ENCODE measurements around the gene HJURP. TPM values are rescaled to one million over a fixed set of nuclear protein-coding genes. Genes with fewer than 3 reads are reported as not detected.
A peak's percentile ranks its signal among the peaks of the same experiment; 100 is the strongest.

Gene HJURP
- total RNA-seq, 5 donors from 2014 or later (not counting 1 experiment from before 2014, with no cell fraction given), result 0.33 to 1.7 (median 1.1) TPM

GRCh38 chr2:233803994-233804393, 50.3 kb downstream of the HJURP start:
- Mint-ChIP-seq H3K4me1 (no peaks in the 10 kb centered on the region), H3K36me3 (no peaks in the 10 kb centered on the region), H3K27me3 (peaks cover 9 to 24% of the 10 kb centered on the region in 2 donors), H3K9me3 (peaks cover 0 to 5% (median 0%) of the 10 kb centered on the region in 3 donors), H3K27ac (no peak overlapping the region), H3K4me3 (no peak overlapping the region)
- Histone ChIP-seq H3K4me1 (ENCODE audit: control insufficient read depth in 1 of 2, extremely low read depth in 1 of 2, insufficient read depth in 2 of 2, low read length in 2 of 2) (no peaks in the 10 kb centered on the region), H3K4me3 (ENCODE audit: control insufficient read depth in 1 of 2, extremely low read depth in 1 of 2, low read length in 1 of 2) (no peak overlapping the region), H3K27ac (ENCODE audit: low read length) (no peak overlapping the region), H3K27me3 (replicated peaks in 1 of 2; ENCODE audit: control insufficient read depth in 2 of 2, extremely low read depth in 1 of 2, insufficient read depth in 2 of 2, low read length in 1 of 2) (peaks cover 0 to 48% of the 10 kb centered on the region in 2 experiments), H3K9me3 (no peaks in the 10 kb centered on the region), H3K36me3 (ENCODE audit: control insufficient read depth in 2 of 2, extremely low read depth in 1 of 2, insufficient read depth in 1 of 2, low read length in 1 of 2) (no peaks in the 10 kb centered on the region)
- peak in 1 of 35 experiments; percentile 0 for DNase-seq
- 61% methylated on average over 8 of the region's 8 CpGs for WGBS (ENCODE audit: insufficient coverage)
- no peak for ATAC-seq (replicated peaks in 1 of 4)
- ChIA-PET CTCF (no interaction called here), POLR2A (no interaction called here)

- Histone ChIP-seq H3K4me1 (ENCODE audit: control insufficient read depth in 1 of 2, extremely low read depth in 1 of 2, insufficient read depth in 2 of 2, low read length in 2 of 2) (no peaks in the 10 kb centered on the region), H3K9me3 (no peaks in the 10 kb centered on the region), H3K27ac (ENCODE audit: low read length) (no peak overlapping the region), H3K4me3 (ENCODE audit: control insufficient read depth in 1 of 2, extremely low read depth in 1 of 2, low read length in 1 of 2) (no peak overlapping the region), H3K36me3 (ENCODE audit: control insufficient read depth in 2 of 2, extremely low read depth in 1 of 2, insufficient read depth in 1 of 2, low read length in 1 of 2) (no peaks in the 10 kb centered on the region), H3K27me3 (replicated peaks in 1 of 2; ENCODE audit: control insufficient read depth in 2 of 2, extremely low read depth in 1 of 2, insufficient read depth in 2 of 2, low read length in 1 of 2) (peaks cover 0 to 47% of the 10 kb centered on the region in 2 experiments)
- Mint-ChIP-seq H3K27ac (no peak overlapping the region), H3K9me3 (peaks cover 0 to 5% (median 0%) of the 10 kb centered on the region in 3 donors), H3K4me1 (no peaks in the 10 kb centered on the region), H3K4me3 (no peak overlapping the region), H3K27me3 (peaks cover 9 to 20% of the 10 kb centered on the region in 2 donors), H3K36me3 (no peaks in the 10 kb centered on the region)
- ATAC-seq (replicated peaks in 1 of 4) (no peak), DNase-seq (no peak)
- WGBS (ENCODE audit: insufficient coverage), result 83% methylated on average over 1 of the region's 2 CpGs
- ChIA-PET CTCF (no interaction called here), POLR2A (no interaction called here)
Measured at GRCh38 chr2:233803292-233803911, 50.9 kb downstream of the HJURP start.

- peaks cover 9 to 22% of the 10 kb centered on the region in 2 donors for H3K27me3 Mint-ChIP-seq
- no peak overlapping the region for H3K27ac Mint-ChIP-seq
- H3K27me3 ChIP-seq (replicated peaks in 1 of 2; ENCODE audit: control insufficient read depth in 2 of 2, extremely low read depth in 1 of 2, insufficient read depth in 2 of 2, low read length in 1 of 2), result peaks cover 0 to 36% of the 10 kb centered on the region in 2 experiments
- H3K4me1 ChIP-seq (ENCODE audit: control insufficient read depth in 1 of 2, extremely low read depth in 1 of 2, insufficient read depth in 2 of 2, low read length in 2 of 2), result no peaks in the 10 kb centered on the region
- no peak for ATAC-seq (replicated peaks in 1 of 4)
- no peaks in the 10 kb centered on the region for H3K4me1 Mint-ChIP-seq
- H3K27ac ChIP-seq (ENCODE audit: low read length), result no peak overlapping the region
- no peak overlapping the region for H3K4me3 Mint-ChIP-seq
- ChIA-PET POLR2A (no interaction called here), CTCF (no interaction called here)
- no peaks in the 10 kb centered on the region for H3K36me3 Mint-ChIP-seq
- no peak overlapping the region for H3K4me3 ChIP-seq (ENCODE audit: control insufficient read depth in 1 of 2, extremely low read depth in 1 of 2, low read length in 1 of 2)
- no peaks in the 10 kb centered on the region for H3K36me3 ChIP-seq (ENCODE audit: control insufficient read depth in 2 of 2, extremely low read depth in 1 of 2, insufficient read depth in 1 of 2, low read length in 1 of 2)
- no CpG with 5 or more reads among the region's 3 CpGs for WGBS (ENCODE audit: insufficient coverage)
- peaks cover 0 to 5% (median 0%) of the 10 kb centered on the region in 3 donors for H3K9me3 Mint-ChIP-seq
- peak in 1 of 35 experiments; percentile 9 for DNase-seq
- H3K9me3 ChIP-seq, result no peaks in the 10 kb centered on the region
Measured at GRCh38 chr2:233802132-233802815, 52.1 kb downstream of the HJURP start.

GRCh38 chr2:233801357-233802131, 52.8 kb downstream of the HJURP start:
- no peak overlapping the region for H3K27ac Mint-ChIP-seq
- H3K36me3 Mint-ChIP-seq, result no peaks in the 10 kb centered on the region

GRCh38 chr2:233800208-233800607, 54.1 kb downstream of the HJURP start:
- H3K27ac Mint-ChIP-seq, result no peak overlapping the region
- H3K9me3 ChIP-seq, result no peaks in the 10 kb centered on the region
- peaks cover 9 to 22% of the 10 kb centered on the region in 2 donors for H3K27me3 Mint-ChIP-seq
- no peak for ATAC-seq (replicated peaks in 1 of 4)
- H3K36me3 Mint-ChIP-seq, result no peaks in the 10 kb centered on the region
- no peak overlapping the region for H3K27ac ChIP-seq (ENCODE audit: low read length)
- no peaks in the 10 kb centered on the region for H3K36me3 ChIP-seq (ENCODE audit: control insufficient read depth in 2 of 2, extremely low read depth in 1 of 2, insufficient read depth in 1 of 2, low read length in 1 of 2)
- DNase-seq, result no peak
- 84% methylated on average over 7 of the region's 7 CpGs for WGBS (ENCODE audit: insufficient coverage)
- no peaks in the 10 kb centered on the region for H3K4me1 Mint-ChIP-seq
- H3K4me3 Mint-ChIP-seq, result no peak overlapping the region
- H3K27me3 ChIP-seq (replicated peaks in 1 of 2; ENCODE audit: control insufficient read depth in 2 of 2, extremely low read depth in 1 of 2, insufficient read depth in 2 of 2, low read length in 1 of 2), result peaks cover 0 to 34% of the 10 kb centered on the region in 2 experiments
- no peak overlapping the region for H3K4me3 ChIP-seq (ENCODE audit: control insufficient read depth in 1 of 2, extremely low read depth in 1 of 2, low read length in 1 of 2)
- peaks cover 0 to 5% (median 0%) of the 10 kb centered on the region in 3 donors for H3K9me3 Mint-ChIP-seq
- POLR2A ChIA-PET, result no interaction called here
- CTCF ChIA-PET, result no interaction called here
- no peaks in the 10 kb centered on the region for H3K4me1 ChIP-seq (ENCODE audit: control insufficient read depth in 1 of 2, extremely low read depth in 1 of 2, insufficient read depth in 2 of 2, low read length in 2 of 2)

More at GRCh38 chr2:233801357-233802131, 52.8 kb downstream of the HJURP start:
- H3K27ac ChIP-seq (ENCODE audit: low read length), result no peak overlapping the region
- H3K36me3 ChIP-seq (ENCODE audit: control insufficient read depth in 2 of 2, extremely low read depth in 1 of 2, insufficient read depth in 1 of 2, low read length in 1 of 2), result no peaks in the 10 kb centered on the region
- ChIA-PET CTCF (no interaction called here), POLR2A (no interaction called here)
- Mint-ChIP-seq H3K9me3 (peaks cover 0 to 5% (median 0%) of the 10 kb centered on the region in 3 donors), H3K4me1 (no peaks in the 10 kb centered on the region), H3K4me3 (no peak overlapping the region), H3K27me3 (peaks cover 9 to 22% of the 10 kb centered on the region in 2 donors)
- peaks cover 0 to 34% of the 10 kb centered on the region in 2 experiments for H3K27me3 ChIP-seq (replicated peaks in 1 of 2; ENCODE audit: control insufficient read depth in 2 of 2, extremely low read depth in 1 of 2, insufficient read depth in 2 of 2, low read length in 1 of 2)
- no peak overlapping the region for H3K4me3 ChIP-seq (ENCODE audit: control insufficient read depth in 1 of 2, extremely low read depth in 1 of 2, low read length in 1 of 2)
- no peaks in the 10 kb centered on the region for H3K9me3 ChIP-seq
- no peaks in the 10 kb centered on the region for H3K4me1 ChIP-seq (ENCODE audit: control insufficient read depth in 1 of 2, extremely low read depth in 1 of 2, insufficient read depth in 2 of 2, low read length in 2 of 2)
- peak in 1 of 4 experiments; percentile 42 for ATAC-seq (replicated peaks in 1 of 4)
- WGBS (ENCODE audit: insufficient coverage), result 92% methylated on average over 3 of the region's 9 CpGs
- peak in 1 of 35 experiments; percentile 13 for DNase-seq

- 49% methylated on average over 3 of the region's 5 CpGs for WGBS (ENCODE audit: insufficient coverage)
- H3K36me3 Mint-ChIP-seq, result no peaks in the 10 kb centered on the region
- H3K4me3 ChIP-seq (ENCODE audit: control insufficient read depth in 1 of 2, extremely low read depth in 1 of 2, low read length in 1 of 2), result no peak overlapping the region
- H3K4me1 ChIP-seq (ENCODE audit: control insufficient read depth in 1 of 2, extremely low read depth in 1 of 2, insufficient read depth in 2 of 2, low read length in 2 of 2), result no peaks in the 10 kb centered on the region
- H3K9me3 ChIP-seq, result no peaks in the 10 kb centered on the region
- no peaks in the 10 kb centered on the region for H3K4me1 Mint-ChIP-seq
- peaks cover 0 to 5% (median 0%) of the 10 kb centered on the region in 3 donors for H3K9me3 Mint-ChIP-seq
- DNase-seq, result peak in 1 of 35 experiments; percentile 12
- H3K27me3 ChIP-seq (replicated peaks in 1 of 2; ENCODE audit: control insufficient read depth in 2 of 2, extremely low read depth in 1 of 2, insufficient read depth in 2 of 2, low read length in 1 of 2), result peaks cover 0 to 32% of the 10 kb centered on the region in 2 experiments
- ATAC-seq (replicated peaks in 1 of 4), result no peak
- POLR2A ChIA-PET, result interaction anchor here in 1 of 2 donors (0.8 kb wide), 1 partner anchor 29 kb away, joined by 3 read pairs; no protein-coding TSS in a partner anchor
- H3K27me3 Mint-ChIP-seq, result peaks cover 9 to 22% of the 10 kb centered on the region in 2 donors
- H3K36me3 ChIP-seq (ENCODE audit: control insufficient read depth in 2 of 2, extremely low read depth in 1 of 2, insufficient read depth in 1 of 2, low read length in 1 of 2), result no peaks in the 10 kb centered on the region
- no peak overlapping the region for H3K4me3 Mint-ChIP-seq
- CTCF ChIA-PET, result no interaction called here
- H3K27ac ChIP-seq (ENCODE audit: low read length), result no peak overlapping the region
- no peak overlapping the region for H3K27ac Mint-ChIP-seq
Measured at GRCh38 chr2:233799716-233800115, 54.6 kb downstream of the HJURP start.

Data from T-cell (primary cell).